GM12891 (cell line): ENCODE measurements around the gene DEDD2.

Experiments
- POLR2A ChIP-seq: IDR thresholded peaks from 2 replicates; pipeline ENCODE4 v1.6.1; 2011; ENCODE audit warnings: low read depth, low read length, control low read depth
- POLR2AphosphoS5 ChIP-seq: IDR thresholded peaks from 2 replicates; pipeline ENCODE4 v1.6.1; 2011; ENCODE audit warnings: low read depth, low read length, control low read depth
- TAF1 ChIP-seq: IDR thresholded peaks from 2 replicates; pipeline ENCODE4 v1.6.1; 2011; ENCODE audit warnings: low read depth, low read length, control low read depth

DNA sequence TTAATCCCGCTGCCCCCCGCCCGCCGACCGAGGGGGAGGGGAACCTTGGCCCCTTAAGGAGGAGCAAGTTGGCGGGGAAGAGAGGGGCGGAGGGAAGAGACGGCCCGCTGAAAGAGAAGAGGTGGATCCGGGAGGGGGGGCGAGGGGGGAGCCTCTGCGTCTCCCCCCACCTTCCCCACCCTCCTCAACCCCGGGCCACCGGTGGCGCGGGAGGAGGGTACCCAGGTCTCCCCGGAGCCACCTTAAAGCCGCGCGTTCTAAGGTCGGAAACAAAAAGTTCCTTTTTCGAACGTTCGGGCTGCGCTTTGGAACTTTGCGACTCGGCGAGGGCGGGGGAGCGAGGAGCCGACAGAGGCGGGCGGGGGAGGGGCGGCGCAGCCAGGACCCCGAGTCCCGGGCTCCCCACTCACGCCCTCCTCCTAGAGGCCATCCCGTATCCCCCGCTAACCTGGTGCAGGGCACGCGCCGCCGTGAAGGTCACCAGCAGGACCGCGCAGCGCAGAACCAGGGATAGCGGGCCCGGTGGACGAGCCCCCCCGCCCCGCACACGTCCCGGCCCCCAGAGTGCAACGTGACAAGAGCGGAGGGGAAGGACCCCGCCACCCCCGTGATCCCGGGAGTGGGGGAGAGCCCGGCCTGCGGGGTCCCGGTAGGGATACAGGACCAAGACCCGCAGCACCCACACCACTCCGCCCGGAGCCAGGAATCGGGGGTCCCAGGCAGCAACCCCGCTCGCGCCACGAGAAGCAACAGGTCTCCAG, 36.8 kb upstream of the DEDD2 start:
- no peak for TF ChIP-seq POLR2A
- TF ChIP-seq TAF1, result no peak
- TF ChIP-seq POLR2AphosphoS5, result no peak
